Mesendoderm (in vitro differentiated cells): ENCODE measurements around the gene FTO.

Source experiments
- DNase-seq: peaks from one replicate; pipeline ENCODE4 v3.0.0; 2013
- H2AK5ac ChIP-seq: 2 replicates; pipeline ENCODE4 v1.6.1; 2013; ENCODE audit warnings: low read length, inconsistent platforms
- H2BK120ac ChIP-seq: 2 replicates; pipeline ENCODE4 v1.6.1; 2013; ENCODE audit warnings: low read depth, mild to moderate bottlenecking, low read length, moderate library complexity, mixed read lengths
- H2BK15ac ChIP-seq: replicated peaks from 2 replicates; pipeline ENCODE4 v1.6.1; 2013; ENCODE audit warnings: low read depth, mild to moderate bottlenecking, moderate library complexity
- H2BK5ac ChIP-seq: 2 replicates; pipeline ENCODE4 v1.6.1; 2013; ENCODE audit warnings: low read length, inconsistent platforms
- H3K18ac ChIP-seq: 2 replicates; pipeline ENCODE4 v1.6.1; 2013; ENCODE audit warnings: mild to moderate bottlenecking, low read length, mixed read lengths
- H3K23ac ChIP-seq: one replicate; pipeline ENCODE4 v1.6.1; 2013; ENCODE audit warnings: low read length
- H3K27ac ChIP-seq: 2 replicates; pipeline ENCODE4 v1.5.1; 2013; ENCODE audit warnings: low read depth, mild to moderate bottlenecking, inconsistent platforms, low read length, moderate library complexity
- H3K27me3 ChIP-seq: 2 replicates; pipeline ENCODE4 v1.6.1; 2013; ENCODE audit warnings: low read length, control low read depth, mild to moderate bottlenecking, inconsistent platforms; ENCODE audit not compliant: insufficient read depth, poor library complexity
- H3K36me3 ChIP-seq: 2 replicates; pipeline ENCODE4 v1.6.1; 2013; ENCODE audit warnings: low read length, inconsistent platforms; ENCODE audit not compliant: control insufficient read depth, insufficient read depth
- H3K4ac ChIP-seq: one replicate; pipeline ENCODE4 v1.6.1; 2013; ENCODE audit warnings: low read depth, mild to moderate bottlenecking, low read length, moderate library complexity
- H3K4me1 ChIP-seq: 2 replicates; pipeline ENCODE4 v1.6.1; 2013; ENCODE audit warnings: low read depth, low read length, inconsistent platforms; ENCODE audit not compliant: control insufficient read depth
- H3K4me2 ChIP-seq: 2 replicates; pipeline ENCODE4 v1.6.1; 2013; ENCODE audit warnings: low read length
- H3K4me3 ChIP-seq: 2 replicates; pipeline ENCODE4 v1.5.1; 2013; ENCODE audit warnings: mild to moderate bottlenecking, low read length
- H3K56ac ChIP-seq: one replicate; pipeline ENCODE4 v1.6.1; 2013; ENCODE audit warnings: low read length
- H3K79me1 ChIP-seq: 2 replicates; pipeline ENCODE4 v1.6.1; 2013; ENCODE audit warnings: low read length, inconsistent platforms
- H3K79me2 ChIP-seq: 2 replicates; pipeline ENCODE4 v1.6.1; 2013; ENCODE audit warnings: mild to moderate bottlenecking, low read length; ENCODE audit not compliant: control insufficient read depth, insufficient read depth
- H3K9ac ChIP-seq: 2 replicates; pipeline ENCODE4 v1.6.1; 2013; ENCODE audit warnings: low read length, inconsistent platforms
- H4K5ac ChIP-seq: one replicate; pipeline ENCODE4 v1.6.1; 2013; ENCODE audit warnings: low read length
- H4K8ac ChIP-seq: one replicate; pipeline ENCODE4 v1.6.1; 2013; ENCODE audit warnings: low read depth, mild to moderate bottlenecking, control low read depth, low read length, moderate library complexity
- WGBS: extraction: QIAGEN DNeasy Blood & Tissue Kit; methylation state at CpG from one replicate; pipeline ENCODE4 v1.1.7; 2013; ENCODE audit warnings: low lambda C conversion rate, missing lambda C conversion rate; ENCODE audit not compliant: insufficient coverage; ENCODE audit errors: extremely low coverage; 5-methylcytosine and 5-hydroxymethylcytosine counted together

The FTO gene

GRCh38 chr16:53787423-53787822, 83.5 kb downstream of the FTO start:
- Histone ChIP-seq H3K9ac (no peak overlapping the region), H3K79me1 (no peaks in the 10 kb centered on the region), H3K27ac (no peak overlapping the region), H2BK120ac (no peak overlapping the region), H4K5ac (no peak overlapping the region), H2AK5ac (no peak overlapping the region), H3K23ac (no peak overlapping the region), H3K36me3 (no peaks in the 10 kb centered on the region), H3K56ac (no peak overlapping the region), H3K4me1 (no peaks in the 10 kb centered on the region), H2BK5ac (no peak overlapping the region), H3K4me3 (no peak overlapping the region), H3K4ac (peak overlapping the region; percentile 16), H4K8ac (no peak overlapping the region), H3K18ac (no peak overlapping the region), H3K27me3 (no peaks in the 10 kb centered on the region), H2BK15ac (no peak overlapping the region), H3K79me2 (no peaks in the 10 kb centered on the region), H3K4me2 (no peak overlapping the region)
- DNase-seq, result no peak
- WGBS, result no CpG with 5 or more reads among the region's 2 CpGs

- H3K4me2 ChIP-seq, result no peak overlapping the region
- no peak overlapping the region for H4K8ac ChIP-seq
- H3K79me2 ChIP-seq, result no peaks in the 10 kb centered on the region
- no peak overlapping the region for H3K56ac ChIP-seq
- WGBS, result no CpG with 5 or more reads among the region's 2 CpGs
- H3K4me3 ChIP-seq, result no peak overlapping the region
- H3K4me1 ChIP-seq, result no peaks in the 10 kb centered on the region
- no peak overlapping the region for H4K5ac ChIP-seq
- H3K27ac ChIP-seq, result no peak overlapping the region
- no peaks in the 10 kb centered on the region for H3K36me3 ChIP-seq
- no peak overlapping the region for H2BK15ac ChIP-seq
- no peak overlapping the region for H2BK120ac ChIP-seq
- no peak overlapping the region for H3K4ac ChIP-seq
- no peak overlapping the region for H3K9ac ChIP-seq
- H3K27me3 ChIP-seq, result no peaks in the 10 kb centered on the region
- no peak overlapping the region for H3K23ac ChIP-seq
- no peak for DNase-seq
- H2BK5ac ChIP-seq, result no peak overlapping the region
- no peak overlapping the region for H2AK5ac ChIP-seq
- no peak overlapping the region for H3K18ac ChIP-seq
- no peaks in the 10 kb centered on the region for H3K79me1 ChIP-seq
Measured at GRCh38 chr16:53789137-53789536, 85.2 kb downstream of the FTO start.

GRCh38 chr16:53792161-53792951, 88.4 kb downstream of the FTO start:
- no peak overlapping the region for H3K4ac ChIP-seq
- H4K5ac ChIP-seq, result no peak overlapping the region
- no peaks in the 10 kb centered on the region for H3K79me2 ChIP-seq
- H3K56ac ChIP-seq, result no peak overlapping the region
- no peak overlapping the region for H3K9ac ChIP-seq
- H2BK15ac ChIP-seq, result no peak overlapping the region
- no peak overlapping the region for H3K4me2 ChIP-seq
- no peak for DNase-seq
- no peaks in the 10 kb centered on the region for H3K36me3 ChIP-seq
- no peak overlapping the region for H4K8ac ChIP-seq
- no peaks in the 10 kb centered on the region for H3K27me3 ChIP-seq
- H3K27ac ChIP-seq, result no peak overlapping the region
- H3K18ac ChIP-seq, result no peak overlapping the region
- no peak overlapping the region for H2AK5ac ChIP-seq
- no peak overlapping the region for H2BK5ac ChIP-seq
- H3K23ac ChIP-seq, result no peak overlapping the region
- H3K79me1 ChIP-seq, result no peaks in the 10 kb centered on the region
- H3K4me1 ChIP-seq, result no peaks in the 10 kb centered on the region
- H3K4me3 ChIP-seq, result no peak overlapping the region
- H2BK120ac ChIP-seq, result no peak overlapping the region
- no CpG with 5 or more reads among the region's 6 CpGs for WGBS

GRCh38 chr16:53803451-53803850, 99.5 kb downstream of the FTO start:
- Histone ChIP-seq H2AK5ac (no peak overlapping the region), H4K5ac (no peak overlapping the region), H3K27ac (no peak overlapping the region), H3K79me2 (peaks cover 1% of the 10 kb centered on the region), H3K4me3 (no peak overlapping the region), H4K8ac (no peak overlapping the region), H3K56ac (no peak overlapping the region), H3K9ac (no peak overlapping the region), H3K36me3 (no peaks in the 10 kb centered on the region), H2BK15ac (no peak overlapping the region), H3K4me2 (no peak overlapping the region), H2BK120ac (no peak overlapping the region), H3K27me3 (no peaks in the 10 kb centered on the region), H2BK5ac (no peak overlapping the region), H3K4ac (no peak overlapping the region), H3K4me1 (no peaks in the 10 kb centered on the region), H3K23ac (no peak overlapping the region), H3K79me1 (peaks cover 4% of the 10 kb centered on the region), H3K18ac (no peak overlapping the region)
- DNase-seq, result no peak

GRCh38 chr16:53803998-53804397, 100.0 kb downstream of the FTO start:
- H3K9ac ChIP-seq, result no peak overlapping the region
- WGBS, result no CpG with 5 or more reads among the region's 2 CpGs

GRCh38 chr16:53804467-53804866, 100.5 kb downstream of the FTO start:
- Histone ChIP-seq H4K5ac (no peak overlapping the region), H3K79me1 (peaks cover 2% of the 10 kb centered on the region), H2AK5ac (no peak overlapping the region), H3K18ac (no peak overlapping the region), H2BK15ac (no peak overlapping the region), H3K4me3 (no peak overlapping the region), H3K27ac (no peak overlapping the region), H3K36me3 (no peaks in the 10 kb centered on the region), H2BK5ac (no peak overlapping the region), H3K4ac (no peak overlapping the region), H3K23ac (no peak overlapping the region), H3K4me1 (no peaks in the 10 kb centered on the region), H4K8ac (no peak overlapping the region), H2BK120ac (no peak overlapping the region), H3K79me2 (peaks cover under 1% of the 10 kb centered on the region), H3K4me2 (no peak overlapping the region), H3K27me3 (no peaks in the 10 kb centered on the region), H3K9ac (no peak overlapping the region), H3K56ac (no peak overlapping the region)
- WGBS, result no CpG with 5 or more reads among the region's 7 CpGs
- DNase-seq, result no peak

More at GRCh38 chr16:53803998-53804397, 100.0 kb downstream of the FTO start:
- no peak overlapping the region for H2BK5ac ChIP-seq
- H3K79me2 ChIP-seq, result peaks cover 1% of the 10 kb centered on the region
- H3K4me3 ChIP-seq, result no peak overlapping the region
- no peaks in the 10 kb centered on the region for H3K36me3 ChIP-seq
- H4K8ac ChIP-seq, result no peak overlapping the region
- peaks cover 4% of the 10 kb centered on the region for H3K79me1 ChIP-seq
- H4K5ac ChIP-seq, result no peak overlapping the region
- no peak overlapping the region for H3K23ac ChIP-seq
- no peak overlapping the region for H2AK5ac ChIP-seq
- no peak overlapping the region for H3K4ac ChIP-seq
- H2BK15ac ChIP-seq, result no peak overlapping the region
- no peaks in the 10 kb centered on the region for H3K4me1 ChIP-seq
- H3K56ac ChIP-seq, result no peak overlapping the region
- no peak overlapping the region for H3K27ac ChIP-seq
- no peak overlapping the region for H2BK120ac ChIP-seq
- DNase-seq, result no peak
- H3K27me3 ChIP-seq, result no peaks in the 10 kb centered on the region
- H3K4me2 ChIP-seq, result no peak overlapping the region
- H3K18ac ChIP-seq, result no peak overlapping the region
